GM18909 (cell line): ENCODE results near the gene SYNM.
"Not testable (repeated sequence)": the region's sequence is repeated elsewhere in the genome, so short reads cannot be mapped to it uniquely, and the experiment has no call there.

Experiments used
- ATAC-seq: cut with Tn5 transposase; IDR thresholded peaks from one replicate; pipeline ENCODE4 v1.9.1; 2021; ENCODE audit warnings: mild to moderate bottlenecking; ENCODE audit not compliant: unreplicated experiment, poor library complexity

The SYNM gene

GRCh38 chr15:99102332-99103235 lies 2.3 kb upstream of the SYNM start:
- no peak for ATAC-seq

- no peak for ATAC-seq
Measured at GRCh38 chr15:99103279-99103678, 1.6 kb upstream of the SYNM start.

- ATAC-seq: peak; percentile 54
Measured at GRCh38 chr15:99105514-99106341, 848 bp downstream of the SYNM start.

- ATAC-seq: no peak
Measured at GRCh38 chr15:99106417-99107220, 1.7 kb downstream of the SYNM start.

- no peak for ATAC-seq
Measured at GRCh38 chr15:99108993-99109392, 4.1 kb downstream of the SYNM start.

- ATAC-seq: no peak
Measured at GRCh38 chr15:99109555-99110021, 4.7 kb downstream of the SYNM start.

- no peak for ATAC-seq
Measured at GRCh38 chr15:99110093-99110492, 5.2 kb downstream of the SYNM start.

- ATAC-seq: no peak
Measured at GRCh38 chr15:99110581-99111320, 5.9 kb downstream of the SYNM start.

GRCh38 chr15:99111641-99112040 lies 6.8 kb downstream of the SYNM start:
- not testable (repeated sequence) for ATAC-seq

- no peak for ATAC-seq
Measured at GRCh38 chr15:99113547-99114271, 8.8 kb downstream of the SYNM start.

- ATAC-seq: no peak
Measured at GRCh38 chr15:99114511-99115299, 9.8 kb downstream of the SYNM start.

GRCh38 chr15:99115300-99116215 lies 10.7 kb downstream of the SYNM start:
- no peak for ATAC-seq

- no peak for ATAC-seq
Measured at GRCh38 chr15:99117111-99117510, 12.2 kb downstream of the SYNM start.

GRCh38 chr15:99117563-99118257 lies 12.8 kb downstream of the SYNM start:
- no peak for ATAC-seq

- no peak for ATAC-seq
Measured at GRCh38 chr15:99118258-99118632, 13.4 kb downstream of the SYNM start.

GRCh38 chr15:99118801-99119546 lies 14.1 kb downstream of the SYNM start:
- no peak for ATAC-seq
